Immature natural killer cell (primary cell): ENCODE data around the gene MED13L. TPM values are rescaled to one million over a fixed set of nuclear protein-coding genes. Genes with fewer than 3 reads are reported as not detected.

ENCODE experiments used
- DNase-seq, 3 donors: peaks; one replicate each; pipeline ENCODE4 v3.0.0; 2022; ENCODE audit warnings: mixed read lengths in 1 of 3
- H3K27ac Mint-ChIP-seq, 6 donors: one replicate each; pipeline ENCODE4 v1.8.0; 2020; ENCODE audit warnings: mixed read lengths in 6 of 6, mild to moderate bottlenecking in 5 of 6, inconsistent platforms in 4 of 6, moderate library complexity in 3 of 6
- H3K27me3 Mint-ChIP-seq, 3 donors: one replicate each; pipeline ENCODE4 v1.8.0; 2020 to 2021; ENCODE audit warnings: low read depth in 3 of 3, mild to moderate bottlenecking in 3 of 3, mixed read lengths in 3 of 3, moderate library complexity in 3 of 3, inconsistent platforms in 1 of 3
- H3K36me3 Mint-ChIP-seq, 3 donors: one replicate each; pipeline ENCODE4 v1.8.0; 2020; ENCODE audit warnings: mixed read lengths in 3 of 3, inconsistent platforms in 2 of 3, mild to moderate bottlenecking in 2 of 3
- H3K4me1 Mint-ChIP-seq, 2 donors: one replicate each; pipeline ENCODE4 v1.8.0; 2020; ENCODE audit warnings: inconsistent platforms in 2 of 2, mild to moderate bottlenecking in 2 of 2, mixed read lengths in 2 of 2, moderate library complexity in 1 of 2
- H3K4me3 Mint-ChIP-seq, 5 donors: one replicate each; pipeline ENCODE4 v1.8.0; 2020; ENCODE audit warnings: mild to moderate bottlenecking in 5 of 5, mixed read lengths in 5 of 5, inconsistent platforms in 3 of 5, moderate library complexity in 3 of 5
- H3K9me3 Mint-ChIP-seq, 6 donors: one replicate each; pipeline ENCODE4 v1.8.0; 2020; ENCODE audit warnings: mild to moderate bottlenecking in 6 of 6, mixed read lengths in 6 of 6, inconsistent platforms in 4 of 6, moderate library complexity in 3 of 6
- polyA plus RNA-seq, 3 donors: library from polyadenylated mRNA; unstranded; fragments of 300-500 nt; fragmentation: Illumina TruSeq; gene quantifications; one replicate each; pipeline ENCODE4 v1.2.3, GENCODE V29; 2021

Gene MED13L
- polyA plus RNA-seq, 3 donors from 2014 or later = 2.3 to 10.3 (median 4.9) TPM

DNA sequence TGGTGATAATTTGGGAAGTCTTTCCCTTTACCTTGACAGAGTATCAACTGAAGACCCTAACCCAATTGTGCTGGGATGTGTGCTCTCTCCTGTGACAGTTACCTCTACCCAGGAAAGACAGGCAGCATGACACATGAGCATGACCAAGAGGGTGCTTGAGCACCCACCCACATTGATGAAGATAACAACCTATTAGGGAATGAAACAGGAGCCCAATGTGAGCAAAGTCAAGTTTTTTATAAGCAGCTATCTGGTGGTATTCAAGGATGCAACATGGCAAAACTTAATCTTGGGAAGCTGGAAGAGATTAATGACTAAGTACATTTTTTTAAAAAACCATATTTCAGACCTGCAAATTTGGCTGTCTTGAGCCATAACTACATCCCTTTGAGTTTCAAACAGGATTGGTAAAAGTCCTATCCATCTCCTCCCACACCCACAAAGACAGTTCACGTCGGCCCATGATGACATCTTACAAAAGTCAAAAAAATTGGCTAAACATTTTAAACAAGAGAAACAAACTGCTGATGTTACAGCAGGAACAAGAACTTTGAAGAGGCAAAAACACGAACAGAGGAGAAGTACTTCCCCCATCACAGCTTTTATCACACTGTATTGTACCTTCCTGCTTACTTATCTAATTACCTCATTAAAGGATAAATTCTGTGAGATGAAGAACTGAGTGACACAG, 60.3 kb downstream of the MED13L start:
- peak overlapping the region in 2 of 6 donors; percentile 34 to 60 for H3K27ac Mint-ChIP-seq
- peak overlapping the region in 1 of 5 donors; percentile 24 for H3K4me3 Mint-ChIP-seq
- no peaks in the 10 kb centered on the region for H3K36me3 Mint-ChIP-seq
- no peak for DNase-seq
- no peaks in the 10 kb centered on the region for H3K9me3 Mint-ChIP-seq
- H3K4me1 Mint-ChIP-seq = peaks cover 55 to 82% of the 10 kb centered on the region in 2 donors
- peaks cover 0 to 2% (median 0%) of the 10 kb centered on the region in 3 donors for H3K27me3 Mint-ChIP-seq

DNA sequence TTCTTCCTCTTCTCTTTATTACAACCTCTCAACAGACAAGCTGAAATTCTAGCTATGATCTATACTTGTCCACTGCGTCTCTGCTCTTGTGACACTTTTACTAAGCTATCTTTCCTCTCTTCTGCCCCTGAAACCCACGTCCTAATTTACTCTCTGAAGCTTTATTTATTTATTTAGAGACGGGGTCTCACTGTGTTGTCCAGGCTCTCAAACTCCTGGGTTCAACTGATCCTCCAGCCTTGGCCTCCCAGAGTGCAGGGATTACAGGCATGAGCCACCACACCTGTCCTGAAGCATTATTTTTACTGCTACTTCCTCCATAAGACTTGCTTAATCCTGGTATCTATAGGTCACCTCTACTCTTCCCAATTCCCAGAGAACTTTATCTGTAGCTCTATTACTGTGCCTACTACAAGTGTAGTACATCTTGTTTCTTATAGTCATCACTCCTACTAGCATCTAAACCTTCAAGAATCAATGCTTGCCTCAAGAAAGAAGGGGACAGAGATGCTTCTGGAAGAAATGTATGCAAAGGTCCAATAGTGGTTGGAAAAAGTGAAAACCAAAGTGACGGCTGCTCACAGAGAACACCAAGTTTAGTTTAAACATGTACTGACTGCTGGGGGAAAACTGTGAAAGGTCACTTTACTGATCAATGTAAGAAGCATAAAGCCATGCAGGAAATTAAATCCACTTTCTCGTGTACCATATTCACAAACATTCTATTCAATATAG, 61.3 kb downstream of the MED13L start:
- Mint-ChIP-seq H3K4me3 (no peak overlapping the region), H3K9me3 (no peaks in the 10 kb centered on the region), H3K27me3 (peaks cover 0 to 2% (median 0%) of the 10 kb centered on the region in 3 donors), H3K4me1 (peaks cover 54 to 80% of the 10 kb centered on the region in 2 donors), H3K36me3 (no peaks in the 10 kb centered on the region), H3K27ac (peak overlapping the region in 3 of 6 donors; percentile 1 to 31 (median 14))
- DNase-seq = no peak

DNA sequence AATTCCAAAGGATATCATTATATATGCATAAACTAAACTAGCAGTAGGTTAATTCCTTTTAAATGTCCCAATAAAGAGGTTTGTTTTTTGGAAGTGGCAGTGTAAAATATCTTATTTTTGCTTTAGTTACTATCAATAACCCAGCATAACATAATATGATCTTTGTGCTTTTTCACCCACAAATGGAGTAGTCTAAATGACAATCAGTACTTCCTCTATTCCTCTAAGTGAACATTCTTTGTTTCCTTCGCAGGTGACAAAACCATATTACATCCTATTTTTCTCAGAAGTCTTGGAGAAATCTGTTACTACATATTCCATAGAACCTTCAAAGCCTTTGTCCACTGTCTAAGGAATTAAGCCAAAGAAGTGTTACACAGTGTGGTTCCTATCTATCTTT, 62.5 kb downstream of the MED13L start:
- peak overlapping the region in 1 of 6 donors; percentile 1 for H3K27ac Mint-ChIP-seq
- H3K4me3 Mint-ChIP-seq = no peak overlapping the region
- peaks cover 61 to 81% of the 10 kb centered on the region in 2 donors for H3K4me1 Mint-ChIP-seq
- no peaks in the 10 kb centered on the region for H3K36me3 Mint-ChIP-seq
- no peaks in the 10 kb centered on the region for H3K9me3 Mint-ChIP-seq
- DNase-seq = no peak
- peaks cover 0 to 2% (median 0%) of the 10 kb centered on the region in 3 donors for H3K27me3 Mint-ChIP-seq

DNA sequence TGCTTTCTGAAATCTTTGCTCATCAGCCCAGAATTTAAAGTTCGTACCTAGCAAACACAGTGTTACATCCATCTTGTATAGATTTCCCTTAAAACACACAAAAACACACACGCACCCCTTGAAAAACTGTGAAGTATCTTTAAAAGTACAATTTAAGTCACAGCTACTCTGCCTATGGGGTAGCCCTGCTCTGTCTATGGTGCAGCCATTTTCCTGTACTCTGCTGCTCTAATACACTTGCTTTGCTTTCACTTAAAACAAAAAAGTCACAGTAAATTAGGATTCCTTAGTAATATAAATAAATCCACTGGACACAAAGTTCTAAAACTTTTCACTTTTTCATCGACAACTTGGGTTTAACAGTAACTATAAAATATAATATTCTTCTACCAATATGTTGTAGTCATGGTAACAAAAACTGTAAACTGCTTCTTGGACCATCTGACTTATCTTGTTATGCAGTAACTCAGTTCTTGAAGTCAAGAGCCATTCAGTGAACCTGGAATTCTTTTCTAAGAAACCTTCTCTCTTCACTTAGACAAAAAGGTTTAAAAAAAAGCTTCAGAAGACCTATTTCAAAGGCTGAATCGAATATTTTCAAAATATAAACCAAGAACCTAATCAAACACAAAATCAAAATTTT, 63.5 kb downstream of the MED13L start:
- no peak for DNase-seq
- Mint-ChIP-seq H3K27me3 (peaks cover 0 to 2% (median 0%) of the 10 kb centered on the region in 3 donors), H3K9me3 (no peaks in the 10 kb centered on the region), H3K4me1 (peaks cover 71 to 90% of the 10 kb centered on the region in 2 donors), H3K36me3 (no peaks in the 10 kb centered on the region), H3K4me3 (no peak overlapping the region), H3K27ac (no peak overlapping the region)

DNA sequence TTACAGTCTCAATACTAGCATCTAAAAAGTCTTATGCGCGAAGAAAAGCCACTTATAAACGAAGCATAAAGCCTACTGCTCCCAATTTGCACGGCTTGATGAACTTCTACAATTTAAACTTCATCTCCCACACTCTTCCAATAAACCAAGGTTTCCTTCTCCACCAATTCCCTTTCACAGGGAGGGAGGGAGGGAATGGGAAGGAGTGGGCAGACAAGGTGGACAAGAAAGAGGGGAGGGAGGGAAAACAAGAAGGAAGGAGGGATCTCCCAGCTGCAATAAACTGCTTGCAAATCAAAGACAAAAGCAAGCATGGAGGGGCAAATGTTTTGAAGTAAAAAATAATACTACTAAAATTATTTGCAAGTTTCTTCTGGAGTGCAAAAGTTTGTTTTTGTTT, 64.5 kb downstream of the MED13L start:
- H3K27ac Mint-ChIP-seq = no peak overlapping the region
- H3K4me3 Mint-ChIP-seq = peak overlapping the region in 1 of 5 donors; percentile 39
- no peaks in the 10 kb centered on the region for H3K36me3 Mint-ChIP-seq
- H3K4me1 Mint-ChIP-seq = peaks cover 70 to 92% of the 10 kb centered on the region in 2 donors
- no peak for DNase-seq
- H3K27me3 Mint-ChIP-seq = peaks cover 0 to 2% (median 0%) of the 10 kb centered on the region in 3 donors
- H3K9me3 Mint-ChIP-seq = no peaks in the 10 kb centered on the region

DNA sequence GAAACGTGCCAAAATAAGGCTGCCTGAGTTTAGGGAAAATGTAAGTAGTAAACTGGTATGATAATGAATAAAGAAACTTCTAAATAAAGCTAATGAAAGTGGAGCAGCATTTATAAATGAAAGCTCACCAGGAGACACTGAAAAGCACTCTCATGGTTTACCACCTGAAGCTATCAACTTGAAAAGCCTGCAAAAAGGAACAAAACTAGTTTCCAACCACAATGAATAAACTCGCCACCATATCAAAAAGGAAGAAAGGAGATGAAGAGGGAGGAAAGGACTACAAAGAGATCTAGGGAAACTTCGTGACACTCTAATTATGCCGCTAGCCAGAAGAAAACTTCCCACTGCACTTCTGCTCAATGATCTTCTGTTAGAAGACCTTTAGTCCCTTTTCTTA, 66.7 kb downstream of the MED13L start:
- peaks cover 59 to 90% of the 10 kb centered on the region in 2 donors for H3K4me1 Mint-ChIP-seq
- H3K36me3 Mint-ChIP-seq = no peaks in the 10 kb centered on the region
- H3K9me3 Mint-ChIP-seq = no peaks in the 10 kb centered on the region
- H3K4me3 Mint-ChIP-seq = peak overlapping the region; percentile 0 to 61 (median 11)
- peaks cover 0 to 2% (median 0%) of the 10 kb centered on the region in 3 donors for H3K27me3 Mint-ChIP-seq
- H3K27ac Mint-ChIP-seq = peak overlapping the region in 1 of 6 donors; percentile 0
- DNase-seq = no peak

DNA sequence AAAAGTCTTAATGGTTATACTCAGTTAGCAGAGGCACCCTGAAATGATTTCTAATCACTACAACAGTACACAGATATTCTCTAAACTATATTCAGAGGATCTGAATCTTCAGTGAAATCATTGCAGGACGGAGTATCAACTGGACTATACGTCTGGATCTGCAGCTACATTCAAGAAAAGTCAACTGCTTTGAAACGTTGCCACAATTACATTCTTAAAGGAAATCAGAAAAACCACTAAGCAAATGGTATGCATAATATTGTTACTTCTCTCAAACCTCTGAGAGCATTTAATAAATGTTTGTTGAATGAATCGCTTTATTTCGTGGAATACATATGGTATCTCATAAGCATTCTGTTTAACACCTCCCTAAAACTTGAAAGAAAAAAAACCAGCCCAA, 67.4 kb downstream of the MED13L start:
- H3K36me3 Mint-ChIP-seq = no peaks in the 10 kb centered on the region
- peaks cover 0 to 2% (median 0%) of the 10 kb centered on the region in 3 donors for H3K27me3 Mint-ChIP-seq
- DNase-seq = no peak
- peaks cover 52 to 90% of the 10 kb centered on the region in 2 donors for H3K4me1 Mint-ChIP-seq
- peak overlapping the region in 2 of 5 donors; percentile 8 to 50 for H3K4me3 Mint-ChIP-seq
- peak overlapping the region in 1 of 6 donors; percentile 4 for H3K27ac Mint-ChIP-seq
- H3K9me3 Mint-ChIP-seq = no peaks in the 10 kb centered on the region

DNA sequence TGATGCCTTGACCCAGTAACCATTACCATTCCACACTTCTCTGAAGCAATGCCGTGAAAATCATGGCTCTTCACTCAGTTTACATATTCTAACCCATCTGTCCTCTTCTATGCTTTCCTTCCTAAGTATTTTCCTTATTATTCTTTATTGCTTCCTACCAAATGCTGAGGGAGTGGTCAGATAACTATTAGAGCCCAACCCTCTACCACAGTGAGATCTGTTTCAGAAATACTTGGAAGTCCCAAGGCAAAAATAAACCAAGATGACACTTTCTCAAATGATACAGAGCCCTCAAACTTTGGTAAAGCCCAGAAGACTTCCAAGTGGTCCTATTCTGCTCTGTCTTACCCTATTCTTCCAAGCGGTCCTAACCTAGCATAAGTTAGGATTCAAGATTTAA, 68.0 kb downstream of the MED13L start:
- no peak overlapping the region for H3K27ac Mint-ChIP-seq
- H3K4me1 Mint-ChIP-seq = peaks cover 47 to 90% of the 10 kb centered on the region in 2 donors

GRCh38 chr12:116207274-116207673, 70.2 kb downstream of the MED13L start:
- DNase-seq = no peak
- Mint-ChIP-seq H3K36me3 (no peaks in the 10 kb centered on the region), H3K4me1 (peaks cover 44 to 89% of the 10 kb centered on the region in 2 donors), H3K9me3 (no peaks in the 10 kb centered on the region), H3K4me3 (no peak overlapping the region), H3K27me3 (peaks cover 0 to 1% (median 0%) of the 10 kb centered on the region in 3 donors), H3K27ac (no peak overlapping the region)

More for the DNA sequence above, 68.0 kb downstream of the MED13L start:
- DNase-seq = no peak
- no peaks in the 10 kb centered on the region for H3K9me3 Mint-ChIP-seq
- no peak overlapping the region for H3K4me3 Mint-ChIP-seq
- H3K27me3 Mint-ChIP-seq = peaks cover 0 to 2% (median 0%) of the 10 kb centered on the region in 3 donors
- no peaks in the 10 kb centered on the region for H3K36me3 Mint-ChIP-seq

DNA sequence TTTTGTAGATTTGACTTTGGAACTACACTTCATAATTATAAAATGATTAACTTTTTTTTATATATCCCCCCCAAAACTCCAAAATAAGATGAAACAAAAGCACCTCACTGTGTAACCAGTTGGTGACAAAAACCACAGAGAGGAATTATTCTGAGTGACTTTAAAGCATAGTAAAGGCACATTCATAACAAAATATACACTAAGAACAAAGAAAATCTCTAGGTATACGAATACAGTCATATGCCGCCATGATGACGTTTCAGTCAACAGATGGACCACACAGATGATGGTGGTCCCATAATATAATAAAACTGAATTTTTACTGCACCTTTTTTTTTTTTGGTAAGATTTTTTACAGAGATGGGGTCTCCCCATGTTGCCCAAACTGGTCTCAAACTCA, 70.7 kb downstream of the MED13L start:
- Mint-ChIP-seq H3K9me3 (no peaks in the 10 kb centered on the region), H3K4me1 (peaks cover 44 to 91% of the 10 kb centered on the region in 2 donors), H3K27me3 (peaks cover 0 to 1% (median 0%) of the 10 kb centered on the region in 3 donors), H3K36me3 (no peaks in the 10 kb centered on the region), H3K27ac (no peak overlapping the region), H3K4me3 (no peak overlapping the region)
- DNase-seq = no peak

DNA sequence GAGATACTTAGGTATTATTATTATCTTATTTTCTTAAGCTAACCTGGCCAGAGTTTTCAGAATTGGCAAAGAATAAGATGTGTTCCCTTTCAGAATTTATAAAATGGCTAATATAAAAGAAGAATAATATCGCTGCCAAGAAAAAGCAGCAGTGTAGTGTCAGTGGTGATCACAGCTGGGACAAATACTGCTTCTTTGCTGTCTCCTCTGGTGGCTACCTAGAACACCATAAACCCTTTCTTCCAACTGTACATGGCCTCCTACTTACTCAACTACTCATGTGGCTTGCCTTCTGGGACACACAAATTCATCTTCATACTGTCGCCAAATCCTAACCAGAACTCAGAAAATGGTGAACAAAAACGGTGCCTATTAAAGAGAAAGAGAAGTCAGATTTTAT, 72.7 kb downstream of the MED13L start:
- Mint-ChIP-seq H3K27me3 (peaks cover 0 to 1% (median 0%) of the 10 kb centered on the region in 3 donors), H3K27ac (no peak overlapping the region), H3K36me3 (no peaks in the 10 kb centered on the region), H3K4me3 (no peak overlapping the region), H3K9me3 (no peaks in the 10 kb centered on the region), H3K4me1 (peaks cover 40 to 91% of the 10 kb centered on the region in 2 donors)
- no peak for DNase-seq

- Mint-ChIP-seq H3K9me3 (no peaks in the 10 kb centered on the region), H3K4me1 (peaks cover 37 to 91% of the 10 kb centered on the region in 2 donors), H3K27me3 (peaks cover 0 to 1% (median 0%) of the 10 kb centered on the region in 3 donors), H3K4me3 (no peak overlapping the region), H3K27ac (no peak overlapping the region), H3K36me3 (no peaks in the 10 kb centered on the region)
- DNase-seq = no peak
Observed at GRCh38 chr12:116204169-116204568, 73.3 kb downstream of the MED13L start.

- Mint-ChIP-seq H3K4me1 (peaks cover 42 to 92% of the 10 kb centered on the region in 2 donors), H3K27ac (peak overlapping the region in 2 of 6 donors; percentile 1 to 80), H3K36me3 (no peaks in the 10 kb centered on the region), H3K27me3 (peaks cover 0 to 1% (median 0%) of the 10 kb centered on the region in 3 donors), H3K9me3 (no peaks in the 10 kb centered on the region), H3K4me3 (no peak overlapping the region)
- no peak for DNase-seq
Observed at GRCh38 chr12:116202940-116203339, 74.6 kb downstream of the MED13L start.

GRCh38 chr12:116202433-116202832, 75.1 kb downstream of the MED13L start:
- H3K4me3 Mint-ChIP-seq = no peak overlapping the region
- H3K27ac Mint-ChIP-seq = peak overlapping the region in 3 of 6 donors; percentile 1 to 37 (median 6)

More at GRCh38 chr12:116202433-116202832, 75.1 kb downstream of the MED13L start:
- no peaks in the 10 kb centered on the region for H3K9me3 Mint-ChIP-seq
- DNase-seq = no peak
- H3K27me3 Mint-ChIP-seq = peaks cover 0 to 1% (median 0%) of the 10 kb centered on the region in 3 donors
- H3K4me1 Mint-ChIP-seq = peaks cover 43 to 90% of the 10 kb centered on the region in 2 donors
- no peaks in the 10 kb centered on the region for H3K36me3 Mint-ChIP-seq
